Measurements from ENCODE around the gene ANKRD36C. TPM values are rescaled to one million over a fixed set of nuclear protein-coding genes. Genes with fewer than 3 reads are reported as not detected.
"Not testable (repeated sequence)": the region's sequence is repeated elsewhere in the genome, so short reads cannot be mapped to it uniquely, and the experiment has no call there.

The ANKRD36C gene
- total RNA-seq, 1 donor = 83.4 TPM

DNA sequence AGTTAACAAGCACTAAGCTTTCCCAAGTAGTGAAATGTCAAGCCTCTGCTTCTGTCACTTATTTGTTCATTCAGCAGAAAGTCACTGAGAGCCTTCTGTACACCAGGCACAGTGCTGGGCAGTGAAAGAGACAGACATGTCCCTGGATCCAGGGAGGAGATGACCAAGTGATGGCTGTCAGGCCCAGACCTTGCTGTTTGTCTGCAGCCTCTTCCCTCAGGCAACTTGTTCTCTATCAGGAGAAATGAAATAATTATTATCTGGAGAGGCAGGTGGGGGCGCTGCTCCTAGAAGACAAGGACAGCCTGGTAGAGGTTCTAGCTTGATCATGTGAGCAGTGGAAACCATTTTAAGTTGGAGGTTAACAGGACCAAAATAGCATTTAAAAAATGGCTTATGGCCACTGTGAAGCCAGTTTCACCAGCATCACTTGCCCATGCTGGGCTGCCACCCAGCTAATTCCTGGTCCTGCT is 21.2 kb upstream of the ANKRD36C start:
- not testable (repeated sequence) for H3K9me3 ChIP-seq (ENCODE audit: low read depth, low read length); H3K4me1 ChIP-seq (ENCODE audit: insufficient read depth, low read length); H3K4me3 ChIP-seq (ENCODE audit: low read length); H3K27me3 ChIP-seq (ENCODE audit: insufficient read depth, low read length)

DNA sequence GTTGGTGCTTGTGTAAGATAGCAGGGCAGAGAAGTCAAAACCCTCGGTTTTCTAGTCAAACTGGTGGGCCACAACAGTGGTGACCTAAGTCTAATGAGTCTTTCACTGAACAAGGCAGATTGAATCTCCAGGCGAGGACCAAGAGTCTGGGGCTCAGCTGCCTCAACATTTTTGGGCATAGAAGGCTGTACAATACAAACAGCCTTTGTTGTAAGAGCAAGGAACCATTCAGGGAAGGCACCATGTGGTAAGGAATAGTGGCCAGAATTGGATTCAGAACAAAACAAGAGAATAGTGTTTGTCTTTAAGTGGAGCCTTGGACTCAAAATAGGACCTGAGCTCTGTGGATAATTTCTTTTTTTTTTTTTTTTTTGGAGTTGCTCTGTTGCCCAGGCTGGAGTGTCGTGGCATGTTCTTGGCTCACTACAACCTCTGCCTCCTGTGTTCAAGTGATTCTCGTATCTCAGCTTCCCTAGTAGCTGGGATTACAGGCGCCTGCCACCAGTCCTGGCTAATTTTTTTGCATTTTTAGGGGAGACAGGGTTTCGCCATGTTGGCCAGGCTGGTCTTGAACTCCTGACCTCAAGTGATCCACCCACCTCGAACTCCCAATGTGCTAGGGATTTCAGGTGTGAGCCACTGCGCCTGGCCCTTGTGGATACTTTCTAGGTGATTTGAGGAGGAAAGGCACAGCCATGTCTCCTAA is 20.6 kb upstream of the ANKRD36C start:
- H3K4me3 ChIP-seq (ENCODE audit: low read length); H3K27me3 ChIP-seq (ENCODE audit: insufficient read depth, low read length); H3K9me3 ChIP-seq (ENCODE audit: low read depth, low read length); H3K4me1 ChIP-seq (ENCODE audit: insufficient read depth, low read length): not testable (repeated sequence)

DNA sequence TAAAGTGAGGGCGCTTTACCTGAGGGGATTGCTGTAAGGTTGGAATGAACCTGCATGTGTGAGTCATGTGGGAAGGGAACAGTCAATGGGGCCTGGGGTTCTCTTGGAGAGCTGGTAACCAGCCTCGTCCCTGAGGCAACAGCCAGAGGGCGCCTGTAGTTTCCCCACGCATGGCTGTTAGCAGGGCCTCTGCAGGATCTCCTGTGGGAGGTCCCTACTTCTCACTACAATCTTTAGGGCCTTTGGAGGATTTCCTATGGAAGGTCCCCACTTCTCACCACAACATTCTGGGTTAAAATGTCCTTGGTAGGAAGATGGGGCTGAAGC is 19.5 kb upstream of the ANKRD36C start:
- H3K27me3 ChIP-seq (ENCODE audit: insufficient read depth, low read length); H3K9me3 ChIP-seq (ENCODE audit: low read depth, low read length); H3K4me3 ChIP-seq (ENCODE audit: low read length); H3K4me1 ChIP-seq (ENCODE audit: insufficient read depth, low read length): not testable (repeated sequence)

DNA sequence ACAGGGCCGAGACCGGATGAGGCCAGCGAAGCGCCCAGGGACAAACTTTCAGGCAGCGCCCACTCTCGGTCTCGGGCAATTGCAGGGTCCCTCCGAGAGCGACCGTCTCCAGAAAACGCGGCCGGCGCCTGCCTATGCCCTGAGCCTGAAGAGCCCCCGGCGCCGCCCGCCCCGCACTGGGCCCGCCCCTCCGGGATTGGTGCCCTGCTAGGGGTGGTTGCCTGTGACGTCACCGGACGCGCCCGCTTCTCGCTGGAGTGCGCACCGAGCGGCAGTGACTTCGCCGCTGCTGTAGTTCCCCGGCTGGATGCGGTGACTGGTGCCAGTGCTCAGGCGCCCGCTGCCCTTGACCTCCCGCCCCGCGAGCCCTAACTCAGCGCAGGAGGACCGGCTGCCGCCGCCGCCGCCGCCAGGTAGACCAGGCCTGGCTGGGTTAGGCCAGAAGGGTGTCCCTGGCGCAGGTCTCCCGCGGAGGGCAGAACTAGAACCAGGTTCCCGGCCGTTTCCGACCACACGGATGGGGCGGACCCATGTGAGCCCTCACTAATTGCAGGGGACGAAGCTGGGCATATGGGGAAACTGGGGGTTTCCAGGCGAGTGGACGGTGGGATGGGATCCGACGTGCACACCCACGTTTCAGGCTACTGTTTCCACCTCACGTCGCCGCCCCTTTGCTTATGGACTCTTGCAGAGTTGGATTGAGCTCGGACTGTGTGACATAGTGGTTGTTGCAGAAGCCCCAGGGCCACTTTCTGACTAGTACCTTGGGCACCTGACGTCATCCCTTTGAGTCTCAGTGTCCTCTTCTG is 18.9 kb upstream of the ANKRD36C start:
- H3K9me3 ChIP-seq (ENCODE audit: low read depth, low read length); H3K27me3 ChIP-seq (ENCODE audit: insufficient read depth, low read length); H3K4me1 ChIP-seq (ENCODE audit: insufficient read depth, low read length): not testable (repeated sequence)
- peak overlapping the region; percentile 34 for H3K4me3 ChIP-seq (ENCODE audit: low read length)

DNA sequence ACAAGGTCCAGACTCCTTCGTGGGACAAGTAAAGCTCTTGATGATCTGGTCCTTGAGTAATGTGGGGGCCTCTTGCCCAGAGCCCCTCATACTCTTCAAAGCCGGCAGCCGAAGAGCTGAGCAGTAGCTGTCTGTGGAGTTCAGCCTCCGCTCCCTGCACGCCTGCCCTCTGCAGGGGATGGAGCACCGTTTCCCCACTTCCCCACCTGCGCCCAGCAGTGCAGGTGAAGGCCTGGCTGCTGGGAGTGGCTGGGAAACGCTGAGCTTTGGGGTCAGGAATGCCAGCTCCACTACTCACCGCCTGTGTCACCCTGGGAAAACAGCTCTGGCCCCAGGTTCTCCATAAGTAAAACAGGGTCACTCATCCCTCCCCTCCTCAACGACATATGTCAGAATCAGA is 18.2 kb upstream of the ANKRD36C start:
- not testable (repeated sequence) for H3K27me3 ChIP-seq (ENCODE audit: insufficient read depth, low read length); H3K9me3 ChIP-seq (ENCODE audit: low read depth, low read length); H3K4me1 ChIP-seq (ENCODE audit: insufficient read depth, low read length)
- peak overlapping the region; percentile 34 for H3K4me3 ChIP-seq (ENCODE audit: low read length)

DNA sequence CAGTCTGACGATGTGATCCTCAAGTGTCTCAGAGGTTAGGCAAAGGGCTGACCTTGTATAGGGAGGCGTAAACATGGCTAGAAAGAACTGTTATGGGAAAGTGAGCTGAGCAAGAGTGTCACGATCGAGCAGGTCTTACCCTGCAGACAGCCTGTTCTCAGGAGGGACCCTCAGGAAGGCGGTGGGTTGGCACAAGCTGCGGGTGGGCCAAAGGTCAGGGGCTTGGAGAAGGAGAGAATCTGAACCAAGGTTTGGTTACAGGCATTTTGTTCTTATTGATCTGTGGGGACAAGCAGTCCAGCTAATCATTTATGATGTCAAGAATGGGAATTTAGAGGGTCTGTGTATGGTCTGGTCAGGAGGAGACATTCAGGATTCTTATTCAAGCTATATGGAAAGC is 16.4 kb upstream of the ANKRD36C start:
- not testable (repeated sequence) for H3K4me1 ChIP-seq (ENCODE audit: insufficient read depth, low read length); H3K4me3 ChIP-seq (ENCODE audit: low read length); H3K9me3 ChIP-seq (ENCODE audit: low read depth, low read length); H3K27me3 ChIP-seq (ENCODE audit: insufficient read depth, low read length)

DNA sequence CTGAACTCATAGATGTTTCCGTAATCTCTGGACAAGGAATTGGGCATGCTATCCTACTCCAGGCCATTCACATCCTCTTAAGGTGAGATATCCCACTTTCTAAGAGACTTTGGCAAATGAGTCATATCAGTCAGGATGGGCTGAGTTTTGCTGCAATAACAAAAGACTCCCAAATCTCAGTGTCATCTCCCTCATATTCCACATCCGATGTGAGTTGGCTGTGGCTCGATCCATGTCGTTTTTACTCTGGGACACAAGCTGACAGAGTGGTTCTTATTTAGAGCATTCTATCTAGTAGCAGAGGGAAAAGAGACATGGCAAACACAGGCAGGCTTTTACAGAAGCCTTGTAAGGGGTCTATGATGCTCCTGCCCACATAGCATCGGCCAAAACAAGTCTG is 14.6 kb upstream of the ANKRD36C start:
- not testable (repeated sequence) for H3K4me3 ChIP-seq (ENCODE audit: low read length); H3K9me3 ChIP-seq (ENCODE audit: low read depth, low read length); H3K27me3 ChIP-seq (ENCODE audit: insufficient read depth, low read length); H3K4me1 ChIP-seq (ENCODE audit: insufficient read depth, low read length)

DNA sequence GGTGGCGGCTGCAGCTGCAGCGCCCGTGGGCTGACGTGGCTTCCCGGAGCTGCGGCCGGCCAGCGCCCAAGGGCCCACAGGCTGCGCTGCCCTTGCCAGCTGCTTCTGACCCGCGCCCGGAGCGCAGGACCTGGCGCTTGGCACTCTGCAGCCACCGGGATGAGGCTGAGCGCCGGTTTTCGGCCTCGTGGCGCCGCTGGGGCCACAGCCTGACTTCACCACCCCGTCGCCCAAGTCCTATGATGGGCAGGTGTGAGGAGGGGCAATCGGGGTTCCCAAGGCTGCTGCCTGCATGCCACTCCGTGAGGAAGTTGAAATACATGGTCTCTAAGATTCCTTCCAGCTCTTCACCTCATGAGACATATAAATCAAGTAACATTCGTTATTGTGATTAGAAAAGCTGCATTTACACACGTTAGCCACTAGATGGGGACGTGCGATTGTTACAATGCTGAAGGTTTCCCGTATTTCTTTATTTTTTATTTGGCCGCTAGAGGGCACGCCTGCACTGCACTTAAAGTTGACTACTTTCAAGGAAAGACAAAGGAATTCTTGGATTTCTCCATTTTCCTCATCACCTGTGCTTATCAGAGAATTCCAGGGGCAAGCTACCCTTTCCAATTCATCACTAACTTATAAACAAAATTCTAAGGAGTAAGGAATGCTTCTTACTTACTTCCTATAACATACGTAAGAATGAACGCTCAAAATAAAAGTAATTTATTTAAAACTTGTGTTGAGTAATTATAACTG is 1.1 kb upstream of the ANKRD36C start:
- H3K4me1 ChIP-seq (ENCODE audit: insufficient read depth, low read length); H3K27me3 ChIP-seq (ENCODE audit: insufficient read depth, low read length); H3K9me3 ChIP-seq (ENCODE audit: low read depth, low read length): not testable (repeated sequence)
- peak overlapping the region; percentile 55 for H3K4me3 ChIP-seq (ENCODE audit: low read length)

DNA sequence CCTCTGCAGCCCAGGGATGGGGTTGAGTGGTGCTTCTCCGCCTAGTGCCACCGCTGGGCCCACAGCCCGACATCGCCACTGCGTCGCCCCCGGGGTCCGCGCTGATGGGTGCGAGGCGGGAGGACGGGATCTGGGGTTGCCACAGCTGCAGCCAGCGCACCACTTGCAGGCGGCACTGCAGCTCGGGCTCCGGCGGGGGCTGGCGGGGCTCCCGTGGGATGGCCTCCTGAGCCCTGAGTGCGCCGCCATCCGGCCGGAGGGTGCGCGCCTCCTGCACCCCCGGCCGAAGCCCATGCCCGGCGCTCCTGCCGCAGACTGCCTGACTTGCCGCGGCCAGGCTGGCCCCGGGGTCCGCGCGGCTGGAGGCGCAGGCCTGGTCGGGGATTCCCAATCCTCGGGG is 478 bp upstream of the ANKRD36C start:
- H3K4me3 ChIP-seq (ENCODE audit: low read length) = peak overlapping the region; percentile 55
- not testable (repeated sequence) for H3K4me1 ChIP-seq (ENCODE audit: insufficient read depth, low read length); H3K27me3 ChIP-seq (ENCODE audit: insufficient read depth, low read length); H3K9me3 ChIP-seq (ENCODE audit: low read depth, low read length)

DNA sequence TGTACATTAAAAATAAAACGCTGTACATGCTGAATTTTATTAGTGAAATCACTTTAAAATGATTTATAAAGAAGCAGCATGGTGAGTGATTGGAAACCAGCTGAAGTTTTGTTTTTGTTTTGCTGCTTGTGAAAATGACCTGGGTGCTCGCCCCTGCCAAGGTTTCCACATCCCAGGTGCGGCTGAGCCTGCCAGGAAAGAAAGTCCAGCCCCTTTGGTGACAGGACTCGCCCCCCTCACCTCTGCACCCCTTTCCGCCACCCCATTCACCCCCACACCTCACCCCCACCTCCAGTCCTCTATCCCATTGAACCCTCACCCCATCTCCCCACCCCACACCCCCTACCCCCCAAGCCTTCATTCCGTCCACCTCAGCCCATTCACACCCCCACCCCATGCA is 740 bp downstream of the ANKRD36C start:
- H3K27me3 ChIP-seq (ENCODE audit: insufficient read depth, low read length); H3K4me3 ChIP-seq (ENCODE audit: low read length): not testable (repeated sequence)

DNA sequence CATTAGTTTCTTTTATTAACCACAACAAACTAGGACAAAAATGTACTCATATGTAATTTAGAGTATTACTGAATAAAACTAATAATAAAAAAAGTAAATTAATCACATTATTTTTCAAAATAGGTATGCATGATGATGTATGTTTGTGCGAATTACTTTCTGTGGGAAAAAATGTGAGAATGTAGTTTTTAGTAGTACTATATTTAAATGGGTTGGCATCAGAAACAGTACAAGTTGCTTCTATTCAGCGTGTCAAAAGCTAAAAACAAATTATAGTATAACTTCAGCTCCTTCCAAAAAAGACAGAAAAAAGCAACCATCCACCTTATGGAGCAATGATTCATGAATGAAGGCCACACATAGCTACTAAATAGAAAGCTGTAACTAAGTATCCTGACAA is 40.0 kb downstream of the ANKRD36C start:
- H3K27me3 ChIP-seq (ENCODE audit: insufficient read depth, low read length); H3K9me3 ChIP-seq (ENCODE audit: low read depth, low read length); H3K4me1 ChIP-seq (ENCODE audit: insufficient read depth, low read length); H3K4me3 ChIP-seq (ENCODE audit: low read length): not testable (repeated sequence)

More for the DNA sequence above, 740 bp downstream of the ANKRD36C start:
- H3K4me1 ChIP-seq (ENCODE audit: insufficient read depth, low read length); H3K9me3 ChIP-seq (ENCODE audit: low read depth, low read length): not testable (repeated sequence)

DNA sequence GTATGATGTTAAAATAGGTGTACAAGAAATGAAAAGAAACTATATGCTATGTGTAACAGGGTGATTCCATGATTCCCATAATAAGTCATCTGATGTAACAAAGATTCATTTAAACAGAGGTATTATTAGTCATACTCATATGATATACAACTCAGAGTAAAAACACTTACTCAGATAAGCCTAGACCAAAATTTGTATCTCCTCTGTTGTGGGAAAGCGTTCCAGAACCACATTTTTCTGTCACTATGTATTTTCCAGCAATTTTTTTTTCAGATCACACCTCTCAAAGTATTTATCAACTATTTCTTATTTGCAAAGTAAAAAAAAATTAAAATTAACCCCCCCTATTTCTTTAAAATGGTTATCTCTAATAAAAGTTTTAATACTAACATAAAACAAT is 43.6 kb downstream of the ANKRD36C start:
- H3K4me3 ChIP-seq (ENCODE audit: low read length); H3K4me1 ChIP-seq (ENCODE audit: insufficient read depth, low read length); H3K27me3 ChIP-seq (ENCODE audit: insufficient read depth, low read length); H3K9me3 ChIP-seq (ENCODE audit: low read depth, low read length): not testable (repeated sequence)

DNA sequence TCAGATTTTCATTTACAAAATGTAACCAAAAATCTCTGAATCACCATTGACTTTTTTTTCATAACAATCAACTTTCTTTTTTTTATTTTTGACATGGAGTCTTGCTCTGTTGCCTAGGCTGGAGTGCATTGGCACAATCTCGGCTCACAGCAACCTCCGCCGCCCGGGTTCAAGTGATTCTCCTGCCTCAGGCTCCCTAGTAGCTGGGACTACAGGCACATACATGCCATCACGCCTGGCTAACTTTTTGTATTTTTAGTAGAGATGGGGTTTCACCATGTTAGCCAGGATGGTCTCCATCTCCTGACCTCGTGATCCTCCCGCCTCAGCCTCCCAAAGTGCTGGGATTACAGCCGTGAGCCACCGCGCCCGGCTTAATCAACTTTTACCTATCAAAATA is 51.7 kb downstream of the ANKRD36C start:
- not testable (repeated sequence) for H3K9me3 ChIP-seq (ENCODE audit: low read depth, low read length); H3K4me1 ChIP-seq (ENCODE audit: insufficient read depth, low read length); H3K27me3 ChIP-seq (ENCODE audit: insufficient read depth, low read length); H3K4me3 ChIP-seq (ENCODE audit: low read length)

DNA sequence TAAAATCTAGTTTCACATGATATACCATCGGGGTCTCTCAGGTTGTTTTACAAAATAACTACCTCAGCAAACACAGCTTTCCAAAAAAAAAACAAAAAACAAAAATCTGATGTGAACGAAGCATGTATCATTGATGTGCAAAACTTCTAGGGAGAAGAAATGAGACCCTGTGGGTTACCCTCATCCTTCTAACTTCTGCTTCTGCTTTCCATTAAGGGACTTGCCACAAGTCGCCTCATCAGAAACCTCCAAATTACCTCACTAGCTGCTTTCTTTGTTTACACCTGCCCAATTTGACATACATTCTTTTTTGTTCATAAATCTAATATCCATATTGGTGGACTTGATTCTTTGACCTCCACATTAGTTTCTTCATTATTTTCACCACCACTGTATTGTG is 60.9 kb downstream of the ANKRD36C start:
- H3K4me1 ChIP-seq (ENCODE audit: insufficient read depth, low read length); H3K4me3 ChIP-seq (ENCODE audit: low read length); H3K27me3 ChIP-seq (ENCODE audit: insufficient read depth, low read length); H3K9me3 ChIP-seq (ENCODE audit: low read depth, low read length): not testable (repeated sequence)

DNA sequence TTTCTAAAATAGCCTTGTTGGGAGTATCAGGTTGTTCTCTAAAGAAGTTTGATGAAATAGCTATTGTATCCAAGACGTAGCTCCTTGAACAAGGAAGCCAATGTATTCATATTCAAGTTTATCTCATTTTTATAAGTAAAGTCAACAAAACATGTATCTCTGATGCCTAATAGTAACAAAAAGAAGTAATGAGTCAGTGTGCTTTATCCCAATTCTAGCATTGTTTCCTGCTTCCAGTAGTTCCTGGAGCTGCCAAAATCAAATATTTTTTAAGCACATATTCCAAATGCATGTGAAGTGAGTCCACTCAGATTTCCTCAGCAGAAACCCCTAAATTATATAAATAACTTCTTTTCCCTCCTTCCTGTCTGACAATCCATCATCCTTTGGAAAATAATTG is 74.6 kb downstream of the ANKRD36C start:
- not testable (repeated sequence) for H3K4me1 ChIP-seq (ENCODE audit: insufficient read depth, low read length); H3K27me3 ChIP-seq (ENCODE audit: insufficient read depth, low read length); H3K4me3 ChIP-seq (ENCODE audit: low read length); H3K9me3 ChIP-seq (ENCODE audit: low read depth, low read length)

DNA sequence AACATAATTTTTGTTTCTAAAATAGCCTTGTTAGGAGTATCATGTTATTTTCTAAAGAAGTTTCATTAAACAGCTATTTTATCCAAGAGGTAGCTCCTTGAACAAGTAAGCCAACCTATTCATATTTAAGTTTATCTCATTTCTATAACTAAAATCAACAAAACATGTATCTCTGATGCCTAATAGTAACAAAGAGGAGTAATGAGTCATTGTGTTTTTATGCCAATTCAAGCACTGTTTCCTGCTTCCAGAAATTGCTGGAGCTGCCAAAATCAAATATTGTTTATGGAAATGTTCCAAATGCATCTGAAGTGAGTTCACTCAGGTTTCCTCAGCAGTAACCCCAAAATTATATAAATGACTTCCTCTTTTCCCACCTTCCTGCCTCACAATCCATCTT is 76.5 kb downstream of the ANKRD36C start:
- H3K4me3 ChIP-seq (ENCODE audit: low read length); H3K27me3 ChIP-seq (ENCODE audit: insufficient read depth, low read length); H3K9me3 ChIP-seq (ENCODE audit: low read depth, low read length); H3K4me1 ChIP-seq (ENCODE audit: insufficient read depth, low read length): not testable (repeated sequence)
